Measurements from ENCODE around the gene TMEM145.

- TF ChIP-seq CTCF (IDR thresholded peaks at IDR 0.05; ENCODE audit: poor library complexity, severe bottlenecking) = no peak
- TF ChIP-seq EZH2 (IDR thresholded peaks at IDR 0.05; ENCODE audit: borderline replicate concordance, insufficient read depth, low read length, poor library complexity, severe bottlenecking) = no peak
These were observed 13.9 kb downstream of the TMEM145 start for GRCh38 chr19:42326969-42327368.
